Measurements from ENCODE around the gene ST3GAL2. TPM values are rescaled to one million over a fixed set of nuclear protein-coding genes. Genes with fewer than 3 reads are reported as not detected.
A peak's percentile ranks its signal among the peaks of the same experiment; 100 is the strongest.

ST3GAL2 gene
- total and polyA plus RNA-seq, 2 of the 4 experiments (the other 2 are of a cell fraction), result 17.4 to 17.7 TPM

DNA sequence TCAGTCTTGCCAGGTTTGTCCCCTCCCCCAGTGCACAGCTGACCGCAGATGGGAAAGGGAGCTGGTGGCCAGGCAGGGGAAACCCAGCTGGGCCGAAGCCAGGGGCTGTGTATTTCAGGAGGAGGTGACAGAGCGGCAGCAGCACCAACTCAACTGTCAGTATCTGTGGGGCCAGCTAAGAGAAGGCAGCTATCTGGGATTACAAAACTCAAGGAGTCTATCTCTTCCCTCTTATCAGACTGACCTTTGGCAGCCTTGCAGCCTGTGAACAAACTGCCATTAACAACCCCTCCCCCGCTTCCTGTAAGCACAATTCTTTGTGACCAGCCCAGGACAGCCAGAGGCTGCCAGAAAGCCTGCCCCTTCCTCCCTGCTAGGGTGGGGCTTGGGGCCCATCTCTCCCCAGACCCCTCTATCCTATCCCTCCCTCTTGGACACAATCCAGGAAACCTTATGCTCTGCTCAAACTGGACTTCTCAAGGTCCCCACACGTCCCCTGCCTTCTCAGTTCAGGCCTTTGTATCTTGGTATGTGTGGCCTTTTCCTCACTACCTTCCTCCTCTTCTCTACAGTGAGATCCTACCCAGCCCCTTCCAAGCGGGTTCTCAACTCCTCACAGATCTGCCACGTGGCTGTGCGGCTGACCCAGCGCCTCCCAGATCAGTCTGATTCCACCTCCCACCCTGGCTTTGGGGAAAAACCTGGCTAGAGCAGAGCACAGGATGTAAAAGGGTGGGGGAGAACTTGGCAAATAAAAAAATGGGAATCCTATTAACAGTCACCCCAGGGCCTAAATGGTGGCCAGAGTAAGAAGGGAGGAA, 10.5 kb downstream of the ST3GAL2 start:
- H2BK20ac ChIP-seq (ENCODE audit: low read depth, low read length), result peak overlapping the region; percentile 78
- peaks cover 21 to 82% of the 10 kb centered on the region in 2 experiments for H3K79me1 ChIP-seq (ENCODE audit: low read depth in 1 of 2, low read length in 2 of 2)
- ChIA-PET CTCF (no interaction called here), POLR2A (ENCODE audit: unreplicated experiment) (interaction anchor here (0.5 kb wide), 2 partner anchors 99 to 333 kb away, joined by 3 to 4 read pairs; no protein-coding TSS in a partner anchor)
- peak overlapping the region; percentile 49 for H3K23ac ChIP-seq (ENCODE audit: low read depth, low read length)
- peaks cover 4% of the 10 kb centered on the region for H3K36me3 ChIP-seq (ENCODE audit: control insufficient read depth, insufficient read depth, low read length)
- peak; percentile 66 for ATAC-seq (ENCODE audit: low read depth)
- H4K5ac ChIP-seq (ENCODE audit: low read depth, low read length), result peak overlapping the region; percentile 23
- peak overlapping the region; percentile 49 for H3K4me2 ChIP-seq (ENCODE audit: low read depth, low read length)
- dilution Hi-C loops (cut with HindIII; ENCODE audit: low sequenced_read_pairs, unreplicated experiment) (no loop called here), intact Hi-C loops (cut with micrococcal nuclease) (loop anchor here (1.0 kb wide), 1 partner anchor 9 kb away; no protein-coding TSS in a partner anchor), in situ Hi-C loops (cut with MboI; ENCODE audit: low sequenced_read_pairs) (no loop called here)
- peak overlapping the region; percentile 85 for H2AK9ac ChIP-seq (replicated peaks; ENCODE audit: low read depth, low read length, poor library complexity)
- H2BK15ac ChIP-seq (ENCODE audit: low read depth, low read length), result peak overlapping the region; percentile 69; the same call in 2 of the 3 replicates
- H4K8ac ChIP-seq (ENCODE audit: low read depth in 2 of 2, low read length in 2 of 2), result peak overlapping the region; percentile 66 to 85
- peak overlapping the region; percentile 75 for H3K18ac ChIP-seq (ENCODE audit: low read depth, low read length)
- H3K4me3 ChIP-seq (ENCODE audit: insufficient read depth, low read depth, low read length), result no peak overlapping the region
- H3K56ac ChIP-seq (ENCODE audit: extremely low read depth, insufficient read depth, low read length), result peak overlapping the region; percentile 64
- peaks cover 38% of the 10 kb centered on the region for H3K4me1 ChIP-seq (ENCODE audit: control insufficient read depth, insufficient read depth, low read length)
- peak overlapping the region; percentile 81 for H3K27ac ChIP-seq (ENCODE audit: insufficient read depth, low read length)
- peaks cover 44% of the 10 kb centered on the region for H3K9me1 ChIP-seq (ENCODE audit: insufficient read depth, low read length)
- BruUV-seq (replicated peaks), result no TSS peak
- H3K27me3 ChIP-seq (ENCODE audit: control insufficient read depth, insufficient read depth, low read length), result no peaks in the 10 kb centered on the region
- H2AK5ac ChIP-seq (ENCODE audit: low read depth, low read length), result peak overlapping the region; percentile 86
- peak overlapping the region; percentile 83 for H2BK5ac ChIP-seq (ENCODE audit: low read depth, low read length, poor library complexity, severe bottlenecking)
- H4K20me1 ChIP-seq (ENCODE audit: insufficient read depth, low read length), result peaks cover 47% of the 10 kb centered on the region
- H2BK120ac ChIP-seq (ENCODE audit: low read depth, low read length), result peak overlapping the region; percentile 79
- no CpG with 5 or more reads among the region's 9 CpGs for WGBS, 2 experiments (ENCODE audit: extremely low coverage in 2 of 2, insufficient read length in 1 of 2)
- H3K9ac ChIP-seq (ENCODE audit: low read depth, low read length), result peak overlapping the region; percentile 26
- H3K9me3 ChIP-seq (ENCODE audit: control insufficient read depth, insufficient read depth, low read length), result no peaks in the 10 kb centered on the region
- H4K91ac ChIP-seq (ENCODE audit: insufficient read depth, low read depth, low read length), result peak overlapping the region; percentile 90
- DNase-seq, result peak; percentile 97
- peak overlapping the region; percentile 1 for H2AFZ ChIP-seq (replicated peaks; ENCODE audit: low read length, poor library complexity)
- peak overlapping the region; percentile 88 for H3K4ac ChIP-seq (ENCODE audit: low read depth, low read length)
- H3K14ac ChIP-seq (replicated peaks; ENCODE audit: low read depth, low read length), result peak overlapping the region; percentile 43
- TF ChIP-seq POLR2A (IDR thresholded peaks at IDR 0.05; ENCODE audit: low read depth, low read length), result peak; percentile 49; the same call in 1 of the 2 replicates
- TF ChIP-seq RCOR1 (IDR thresholded peaks at IDR 0.05; ENCODE audit: insufficient replicate concordance, low read length), result peak; percentile 91
- peak; percentile 26; the same call in 1 of the 2 replicates for TF ChIP-seq BHLHE40 (IDR thresholded peaks at IDR 0.05; ENCODE audit: low read depth, low read length)
- peak; percentile 17; the same call in 1 of the 2 replicates for TF ChIP-seq MXI1 (IDR thresholded peaks at IDR 0.05; ENCODE audit: borderline replicate concordance, low read depth, low read length)
- peak; percentile 65; the same call in 1 of the 2 replicates for TF ChIP-seq MAZ (IDR thresholded peaks at IDR 0.05; ENCODE audit: borderline replicate concordance, low read depth, low read length)
- TF ChIP-seq CTCF (conservative IDR thresholded peaks at IDR 0.05; ENCODE audit: low read depth, low read length), result no peak
- no peak for TF ChIP-seq MAFK (IDR thresholded peaks at IDR 0.05; ENCODE audit: low read depth, low read length)
- TF ChIP-seq RFX5 (IDR thresholded peaks at IDR 0.05; ENCODE audit: low read depth, low read length), result no peak
- no peak for TF ChIP-seq FOS (IDR thresholded peaks at IDR 0.05; ENCODE audit: low read depth, low read length)
- TF ChIP-seq, protein P1, sequence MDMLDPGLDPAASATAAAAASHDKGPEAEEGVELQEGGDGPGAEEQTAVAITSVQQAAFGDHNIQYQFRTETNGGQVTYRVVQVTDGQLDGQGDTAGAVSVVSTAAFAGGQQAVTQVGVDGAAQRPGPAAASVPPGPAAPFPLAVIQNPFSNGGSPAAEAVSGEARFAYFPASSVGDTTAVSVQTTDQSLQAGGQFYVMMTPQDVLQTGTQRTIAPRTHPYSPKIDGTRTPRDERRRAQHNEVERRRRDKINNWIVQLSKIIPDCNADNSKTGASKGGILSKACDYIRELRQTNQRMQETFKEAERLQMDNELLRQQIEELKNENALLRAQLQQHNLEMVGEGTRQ (IDR thresholded peaks at IDR 0.05; ENCODE audit: low read depth, low read length), result peak; percentile 42; the same call in 1 of the 2 replicates
- no peak for TF ChIP-seq CHD1 (IDR thresholded peaks at IDR 0.05; ENCODE audit: low read depth, low read length)
- TF ChIP-seq, protein P2, sequence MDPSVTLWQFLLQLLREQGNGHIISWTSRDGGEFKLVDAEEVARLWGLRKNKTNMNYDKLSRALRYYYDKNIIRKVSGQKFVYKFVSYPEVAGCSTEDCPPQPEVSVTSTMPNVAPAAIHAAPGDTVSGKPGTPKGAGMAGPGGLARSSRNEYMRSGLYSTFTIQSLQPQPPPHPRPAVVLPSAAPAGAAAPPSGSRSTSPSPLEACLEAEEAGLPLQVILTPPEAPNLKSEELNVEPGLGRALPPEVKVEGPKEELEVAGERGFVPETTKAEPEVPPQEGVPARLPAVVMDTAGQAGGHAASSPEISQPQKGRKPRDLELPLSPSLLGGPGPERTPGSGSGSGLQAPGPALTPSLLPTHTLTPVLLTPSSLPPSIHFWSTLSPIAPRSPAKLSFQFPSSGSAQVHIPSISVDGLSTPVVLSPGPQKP (IDR thresholded peaks at IDR 0.05; ENCODE audit: borderline replicate concordance, low read depth, low read length), result no peak
- TF ChIP-seq SMC3 (IDR thresholded peaks at IDR 0.05; ENCODE audit: low read depth, low read length), result no peak

All from IMR-90 (cell line).